ENCODE measurements around the gene SLC43A1.

The SLC43A1 gene

GRCh38 chr11:57512646-57513451 is 2.7 kb downstream of the SLC43A1 start:
- peaks cover 7% of the 10 kb centered on the region for H3K36me3 Mint-ChIP-seq (ENCODE audit: low read depth)
- H3K27ac Mint-ChIP-seq: no peak overlapping the region
- ATAC-seq (no peak), DNase-seq (no peak)
- no peaks in the 10 kb centered on the region for H3K27me3 Mint-ChIP-seq
- H3K4me1 Mint-ChIP-seq: peaks cover 31% of the 10 kb centered on the region
- H3K9me3 Mint-ChIP-seq: no peaks in the 10 kb centered on the region
- peak overlapping the region; percentile 97 for H3K4me3 Mint-ChIP-seq

GRCh38 chr11:57511741-57512430 is 3.6 kb downstream of the SLC43A1 start:
- H3K27me3 Mint-ChIP-seq: no peaks in the 10 kb centered on the region
- no peaks in the 10 kb centered on the region for H3K9me3 Mint-ChIP-seq
- ATAC-seq (no peak), DNase-seq (no peak)
- peaks cover 7% of the 10 kb centered on the region for H3K36me3 Mint-ChIP-seq (ENCODE audit: low read depth)
- no peak overlapping the region for H3K4me3 Mint-ChIP-seq
- peak overlapping the region; percentile 2 for H3K27ac Mint-ChIP-seq
- peaks cover 31% of the 10 kb centered on the region for H3K4me1 Mint-ChIP-seq

- peaks cover 11% of the 10 kb centered on the region for H3K36me3 Mint-ChIP-seq (ENCODE audit: low read depth)
- H3K27ac Mint-ChIP-seq: peak overlapping the region; percentile 67
- H3K9me3 Mint-ChIP-seq: no peaks in the 10 kb centered on the region
- peaks cover 20% of the 10 kb centered on the region for H3K4me1 Mint-ChIP-seq
- ATAC-seq (no peak), DNase-seq (no peak)
- no peak overlapping the region for H3K4me3 Mint-ChIP-seq
- no peaks in the 10 kb centered on the region for H3K27me3 Mint-ChIP-seq
Observed at GRCh38 chr11:57508341-57509170, 6.9 kb downstream of the SLC43A1 start.

DNA sequence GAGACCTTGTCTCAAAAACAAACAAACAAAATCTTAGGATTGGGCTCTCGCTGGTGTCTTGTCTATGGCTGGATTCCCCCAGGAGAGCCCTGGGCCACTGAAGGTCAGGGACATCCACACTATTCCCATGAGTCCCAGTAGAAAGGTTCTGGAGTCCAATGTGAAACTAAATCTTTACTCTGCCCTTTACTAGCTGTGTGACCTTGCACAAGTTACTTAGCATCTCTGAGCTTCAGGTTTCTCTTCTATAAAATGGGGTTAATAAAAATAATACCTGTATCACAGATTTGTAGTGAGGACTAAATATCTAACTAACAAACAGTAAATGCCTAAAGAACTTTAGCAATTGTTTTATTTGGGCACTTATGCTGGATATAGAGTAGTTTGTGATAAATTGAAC is 9.0 kb downstream of the SLC43A1 start:
- Mint-ChIP-seq H3K4me3 (no peak overlapping the region), H3K36me3 (ENCODE audit: low read depth) (peaks cover 8% of the 10 kb centered on the region), H3K9me3 (no peaks in the 10 kb centered on the region), H3K4me1 (no peaks in the 10 kb centered on the region), H3K27me3 (no peaks in the 10 kb centered on the region), H3K27ac (no peak overlapping the region)
- DNase-seq (no peak), ATAC-seq (no peak)

GRCh38 chr11:57504511-57504910 is 11.0 kb downstream of the SLC43A1 start:
- no peaks in the 10 kb centered on the region for H3K9me3 Mint-ChIP-seq
- no peak overlapping the region for H3K27ac Mint-ChIP-seq
- DNase-seq: no peak
- no peak overlapping the region for H3K4me3 Mint-ChIP-seq
- H3K4me1 Mint-ChIP-seq: peaks cover 2% of the 10 kb centered on the region
- H3K36me3 Mint-ChIP-seq (ENCODE audit: low read depth): peaks cover 11% of the 10 kb centered on the region
- no peak for ATAC-seq
- no peaks in the 10 kb centered on the region for H3K27me3 Mint-ChIP-seq

DNA sequence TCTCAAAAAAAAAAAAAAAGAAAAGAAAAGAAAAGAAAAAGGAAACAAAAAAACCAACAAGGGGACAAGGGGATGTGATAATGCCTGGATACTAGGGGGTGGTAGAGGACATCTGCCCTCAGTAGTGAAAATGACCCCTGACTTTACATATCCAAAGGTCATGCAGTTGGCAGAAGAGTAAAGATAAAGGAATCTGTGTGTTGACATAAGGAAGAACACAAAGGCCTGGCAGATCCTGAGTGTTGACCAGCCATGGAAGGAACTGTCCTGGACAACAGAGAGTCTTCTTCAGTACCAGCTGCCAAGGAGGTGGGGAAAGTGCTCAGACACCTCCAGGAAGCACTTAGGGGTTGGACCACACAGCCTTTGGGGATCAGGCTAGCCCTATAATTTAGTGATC is 12.6 kb downstream of the SLC43A1 start:
- Mint-ChIP-seq H3K4me1 (peaks cover 2% of the 10 kb centered on the region), H3K36me3 (ENCODE audit: low read depth) (peaks cover 15% of the 10 kb centered on the region), H3K4me3 (no peak overlapping the region), H3K27ac (no peak overlapping the region), H3K27me3 (no peaks in the 10 kb centered on the region), H3K9me3 (no peaks in the 10 kb centered on the region)
- ATAC-seq: no peak
- no peak for DNase-seq

DNA sequence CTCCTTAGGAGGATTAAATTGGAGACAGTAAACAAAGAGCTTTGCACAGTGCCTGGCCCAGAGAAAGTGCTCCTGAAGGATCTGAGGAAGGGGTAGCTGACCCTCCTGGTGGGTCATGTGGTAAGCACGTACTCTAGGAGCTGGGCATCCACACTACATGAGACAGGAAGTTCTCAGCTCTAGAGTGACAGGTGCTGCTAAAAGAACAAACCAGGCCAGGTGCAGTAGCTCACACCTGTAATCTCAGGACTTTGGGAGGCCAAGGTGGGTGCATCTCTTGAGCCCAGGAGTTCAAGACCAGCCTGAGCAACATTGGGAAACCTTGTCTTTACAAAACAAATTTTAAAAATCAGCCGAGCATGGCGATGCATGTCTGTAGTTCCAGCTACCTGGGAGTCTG is 13.1 kb downstream of the SLC43A1 start:
- no peak for ATAC-seq
- Mint-ChIP-seq H3K9me3 (no peaks in the 10 kb centered on the region), H3K27ac (no peak overlapping the region), H3K4me3 (no peak overlapping the region), H3K4me1 (peaks cover 2% of the 10 kb centered on the region), H3K27me3 (no peaks in the 10 kb centered on the region), H3K36me3 (ENCODE audit: low read depth) (peaks cover 16% of the 10 kb centered on the region)
- no peak for DNase-seq

- Mint-ChIP-seq H3K27me3 (no peaks in the 10 kb centered on the region), H3K36me3 (ENCODE audit: low read depth) (peaks cover 17% of the 10 kb centered on the region), H3K4me1 (peaks cover 2% of the 10 kb centered on the region), H3K4me3 (no peak overlapping the region), H3K9me3 (no peaks in the 10 kb centered on the region), H3K27ac (no peak overlapping the region)
- DNase-seq (no peak), ATAC-seq (no peak)
Observed at GRCh38 chr11:57501953-57502352, 13.5 kb downstream of the SLC43A1 start.

DNA sequence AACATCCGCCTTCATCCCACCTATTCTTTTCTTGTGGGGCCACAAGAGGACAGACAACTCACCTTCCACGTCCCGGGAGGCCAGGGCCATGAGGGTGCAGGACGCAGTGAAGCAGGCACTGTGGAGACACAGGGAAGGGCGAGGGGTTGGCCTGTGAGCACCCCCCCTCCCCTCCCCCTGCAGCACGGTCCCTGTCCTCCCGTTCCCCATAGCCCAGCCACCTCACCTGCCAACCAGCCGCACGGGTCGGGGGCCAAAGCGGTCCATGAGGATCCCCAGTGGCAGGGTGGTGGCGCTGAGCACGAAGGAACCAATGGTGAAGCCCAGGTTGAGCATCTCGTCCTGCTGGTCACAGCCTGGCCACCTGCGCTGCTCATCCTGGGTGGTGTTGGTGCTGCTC is 14.6 kb downstream of the SLC43A1 start:
- Mint-ChIP-seq H3K36me3 (ENCODE audit: low read depth) (peaks cover 18% of the 10 kb centered on the region), H3K9me3 (no peaks in the 10 kb centered on the region), H3K27me3 (no peaks in the 10 kb centered on the region), H3K27ac (no peak overlapping the region), H3K4me1 (peaks cover 2% of the 10 kb centered on the region), H3K4me3 (no peak overlapping the region)
- no peak for ATAC-seq
- no peak for DNase-seq

- H3K4me1 Mint-ChIP-seq: peaks cover 2% of the 10 kb centered on the region
- no peaks in the 10 kb centered on the region for H3K27me3 Mint-ChIP-seq
- no peak for DNase-seq
- no peak overlapping the region for H3K4me3 Mint-ChIP-seq
- H3K36me3 Mint-ChIP-seq (ENCODE audit: low read depth): peaks cover 21% of the 10 kb centered on the region
- no peak overlapping the region for H3K27ac Mint-ChIP-seq
- ATAC-seq: no peak
- H3K9me3 Mint-ChIP-seq: no peaks in the 10 kb centered on the region
Observed at GRCh38 chr11:57500515-57500914, 15.0 kb downstream of the SLC43A1 start.

DNA sequence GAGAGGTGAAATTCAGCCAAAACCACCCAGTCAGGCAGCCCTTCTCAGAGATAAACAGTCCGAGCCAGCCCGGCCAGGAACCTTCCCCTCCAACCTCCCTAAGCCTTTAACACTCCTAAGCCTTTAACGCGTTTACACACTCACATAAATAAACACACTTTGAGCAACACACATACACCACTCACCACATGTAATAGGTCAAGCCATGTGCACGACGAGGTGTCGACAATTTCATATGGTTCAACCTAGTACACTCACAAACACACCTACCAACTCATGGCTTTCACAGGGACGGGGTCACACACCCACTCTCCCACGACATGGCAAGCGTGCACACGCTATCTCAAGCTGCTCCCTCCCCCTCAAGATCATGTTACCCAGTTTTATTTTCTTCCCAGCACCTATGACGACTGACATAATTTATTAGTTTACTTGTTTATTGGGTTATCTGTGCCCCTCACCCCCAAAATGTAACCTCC is 15.5 kb downstream of the SLC43A1 start:
- H3K9me3 Mint-ChIP-seq: no peaks in the 10 kb centered on the region
- peaks cover 21% of the 10 kb centered on the region for H3K36me3 Mint-ChIP-seq (ENCODE audit: low read depth)
- no peak overlapping the region for H3K4me3 Mint-ChIP-seq
- no peak for DNase-seq
- H3K4me1 Mint-ChIP-seq: peaks cover 2% of the 10 kb centered on the region
- no peak for ATAC-seq
- H3K27ac Mint-ChIP-seq: no peak overlapping the region
- no peaks in the 10 kb centered on the region for H3K27me3 Mint-ChIP-seq

GRCh38 chr11:57499413-57499982 is 16.0 kb downstream of the SLC43A1 start:
- H3K9me3 Mint-ChIP-seq: no peaks in the 10 kb centered on the region
- DNase-seq (peak; percentile 66), ATAC-seq (peak; percentile 76)
- H3K4me1 Mint-ChIP-seq: peaks cover 4% of the 10 kb centered on the region
- no peak overlapping the region for H3K4me3 Mint-ChIP-seq
- no peaks in the 10 kb centered on the region for H3K27me3 Mint-ChIP-seq
- peaks cover 17% of the 10 kb centered on the region for H3K36me3 Mint-ChIP-seq (ENCODE audit: low read depth)
- H3K27ac Mint-ChIP-seq: no peak overlapping the region

- DNase-seq (no peak), ATAC-seq (no peak)
- Mint-ChIP-seq H3K4me3 (no peak overlapping the region), H3K9me3 (no peaks in the 10 kb centered on the region), H3K27ac (no peak overlapping the region), H3K36me3 (ENCODE audit: low read depth) (peaks cover 19% of the 10 kb centered on the region), H3K27me3 (no peaks in the 10 kb centered on the region), H3K4me1 (peaks cover 13% of the 10 kb centered on the region)
Observed at GRCh38 chr11:57498540-57498939, 17.0 kb downstream of the SLC43A1 start.

All from activated naive CD8-positive, alpha-beta T cell treated with anti-CD3 and anti-CD28 coated beads, Interleukin-2, amount 50 U/mL, for 24 hours (primary cell).